ENCODE measurements around the gene FUT2. TPM values are rescaled to one million over a fixed set of nuclear protein-coding genes. Genes with fewer than 3 reads are reported as not detected.

The FUT2 gene
- total RNA-seq, 1 experiment from 2014 or later: 12.5 TPM

GRCh38 chr19:48746738-48747575 lies 51.2 kb downstream of the FUT2 start, which contains the start of gene IZUMO1:
Gene IZUMO1, minus strand, starts transcription at chr19:48746909. Its CDS starts 1,050 bp downstream, at chr19:48745859.
- Histone ChIP-seq H3K79me2 (ENCODE audit: insufficient read depth, low read length) (peaks cover 39% of the 10 kb centered on the region), H3K9me2 (ENCODE audit: insufficient read depth) (no peaks in the 10 kb centered on the region), H3K36me3 (ENCODE audit: control insufficient read depth in 1 of 2, insufficient read depth in 2 of 2, low read length in 2 of 2) (peaks cover 14 to 27% of the 10 kb centered on the region in 2 experiments; a peak in 3 of 4 replicates), H3K27ac (ENCODE audit: low read depth, low read length) (peak within 1 kb of the TSS; percentile 36), H3K9ac (ENCODE audit: low read length) (peak within 1 kb of the TSS; percentile 41), H3K4me3 (replicated peaks in 1 of 2; ENCODE audit: low read depth in 1 of 2, low read length in 2 of 2) (peak within 1 kb of the TSS; percentile 31 to 48), H3K27me3 (ENCODE audit: insufficient read depth, low read length) (no peaks in the 10 kb centered on the region), H4K20me1 (ENCODE audit: insufficient read depth) (no peaks in the 10 kb centered on the region), H3K9me3 (ENCODE audit: control insufficient read depth in 1 of 2, insufficient read depth in 1 of 2, low read depth in 1 of 2, low read length in 2 of 2) (no peaks in the 10 kb centered on the region), H3K4me2 (ENCODE audit: low read length) (peak within 1 kb of the TSS; percentile 58), H2AFZ (ENCODE audit: low read depth, low read length, poor library complexity, severe bottlenecking) (no peak within 1 kb of the TSS), H3K4me1 (ENCODE audit: control insufficient read depth in 1 of 2, insufficient read depth in 2 of 2, low read length in 2 of 2) (peaks cover 0 to 20% of the 10 kb centered on the region in 2 experiments; a peak in 2 of 4 replicates)
- no peak for TF ChIP-seq REST (IDR thresholded peaks at IDR 0.05; ENCODE audit: low read depth)
- no peak for TF ChIP-seq SP1 (IDR thresholded peaks at IDR 0.05; ENCODE audit: low read depth)
- TF ChIP-seq POLR2AphosphoS5 (IDR thresholded peaks at IDR 0.05; ENCODE audit: low read depth, low read length): peak; percentile 41
- intact Hi-C loops (cut with micrococcal nuclease): loop anchor here (5.0 kb wide), 1 partner anchor 35 kb away; no protein-coding TSS in a partner anchor
- ChIA-PET POLR2A (no interaction called here), RAD21 (ENCODE audit: low non-redundant PET in 1 of 2, low total read pairs in 2 of 2, uncharacterized antibody in 2 of 2, unreplicated experiment in 2 of 2) (no interaction called here), CTCF (interaction anchor here (1.3 kb wide), 1 partner anchor 71 kb away, joined by 3 read pairs; no protein-coding TSS in a partner anchor)
- peak; percentile 59 for DNase-seq (ENCODE audit: low read depth, low spot score)
- BruUV-seq (replicated peaks): no TSS peak
- peak; percentile 76 for ATAC-seq

Measured in HCT116 (cell line).